H9 (cell line): Measurements from ENCODE around the gene FSD1. TPM values are rescaled to one million over a fixed set of nuclear protein-coding genes. Genes with fewer than 3 reads are reported as not detected.
"Not testable (repeated sequence)": the region's sequence is repeated elsewhere in the genome, so short reads cannot be mapped to it uniquely, and the experiment has no call there.

Experiments
- DNase-seq: peaks from one replicate; pipeline ENCODE4 v3.0.0-alpha.2; 2017
- H2AFZ ChIP-seq: one replicate; pipeline ENCODE4 v1.6.1; 2013; ENCODE audit warnings: mild to moderate bottlenecking, low read length, control low read depth, moderate library complexity
- H2AK5ac ChIP-seq: 2 replicates; pipeline ENCODE4 v1.6.1; 2013; ENCODE audit warnings: low read length, control low read depth, mixed read lengths; ENCODE audit not compliant: insufficient read length
- H2BK120ac ChIP-seq: one replicate; pipeline ENCODE4 v1.6.1; 2013; ENCODE audit warnings: low read depth, mild to moderate bottlenecking, low read length, control low read depth, inconsistent platforms; ENCODE audit not compliant: poor library complexity, severe bottlenecking
- H2BK12ac ChIP-seq: 2 replicates; pipeline ENCODE4 v1.6.1; 2013; ENCODE audit warnings: low read length, control low read depth, mixed read lengths, low read depth; ENCODE audit not compliant: insufficient read length
- H2BK15ac ChIP-seq: 2 replicates; pipeline ENCODE4 v1.6.1; 2013; ENCODE audit warnings: low read depth, low read length, control low read depth
- H2BK20ac ChIP-seq: one replicate; pipeline ENCODE4 v1.6.1; 2013; ENCODE audit warnings: low read depth, mild to moderate bottlenecking, low read length, control low read depth, inconsistent platforms; ENCODE audit not compliant: poor library complexity, severe bottlenecking
- H2BK5ac ChIP-seq: 2 replicates; pipeline ENCODE4 v1.6.1; 2013; ENCODE audit warnings: low read length, control low read depth, mixed read lengths; ENCODE audit not compliant: insufficient read length
- H3K14ac ChIP-seq: 2 replicates; pipeline ENCODE4 v1.6.1; 2013; ENCODE audit warnings: low read length, control low read depth; ENCODE audit not compliant: insufficient read depth
- H3K18ac ChIP-seq: 2 replicates; pipeline ENCODE4 v1.6.1; 2013; ENCODE audit warnings: low read depth, mild to moderate bottlenecking, mixed read lengths, low read length, control low read depth; ENCODE audit not compliant: insufficient read length
- H3K23ac ChIP-seq: 2 replicates; pipeline ENCODE4 v1.6.1; 2013; ENCODE audit warnings: low read length, control low read depth, mixed read lengths, low read depth; ENCODE audit not compliant: insufficient read length
- H3K23me2 ChIP-seq: 2 replicates; pipeline ENCODE4 v1.6.1; 2013; ENCODE audit warnings: low read depth, mild to moderate bottlenecking, mixed read lengths, low read length, control low read depth; ENCODE audit not compliant: insufficient read length, poor library complexity, severe bottlenecking
- H3K27ac ChIP-seq: 2 replicates; pipeline ENCODE4 v1.5.1; 2013; ENCODE audit warnings: low read length, control low read depth, mixed read lengths, low read depth; ENCODE audit not compliant: insufficient read length
- H3K27me3 ChIP-seq: 2 replicates; pipeline ENCODE4 v1.6.1; 2013; ENCODE audit warnings: low read length, control low read depth, inconsistent platforms; ENCODE audit not compliant: insufficient read depth
- H3K4ac ChIP-seq: 2 replicates; pipeline ENCODE4 v1.6.1; 2013; ENCODE audit warnings: low read depth, mild to moderate bottlenecking, control low read depth, inconsistent platforms, low read length, moderate library complexity
- H3K4me1 ChIP-seq: 2 replicates; pipeline ENCODE4 v1.6.1; 2013; ENCODE audit warnings: low read length, control low read depth, inconsistent platforms; ENCODE audit not compliant: insufficient read depth
- H3K4me2 ChIP-seq: 2 replicates; pipeline ENCODE4 v1.6.1; 2013; ENCODE audit warnings: low read length, control low read depth, mixed read lengths; ENCODE audit not compliant: insufficient read length, insufficient read depth
- H3K56ac ChIP-seq: 2 replicates; pipeline ENCODE4 v1.6.1; 2013; ENCODE audit warnings: low read depth, mild to moderate bottlenecking, mixed read lengths, low read length, control low read depth; ENCODE audit not compliant: insufficient read length
- H3K79me1 ChIP-seq: 2 replicates; pipeline ENCODE4 v1.6.1; 2013; ENCODE audit warnings: low read depth, mild to moderate bottlenecking, moderate library complexity, low read length, control low read depth, inconsistent platforms; ENCODE audit not compliant: insufficient read depth, poor library complexity, severe bottlenecking
- H3K79me2 ChIP-seq: 2 replicates; pipeline ENCODE4 v1.6.1; 2013; ENCODE audit warnings: low read length, control low read depth, inconsistent platforms; ENCODE audit not compliant: insufficient read depth
- H3K9ac ChIP-seq: 2 replicates; pipeline ENCODE4 v1.6.1; 2013; ENCODE audit warnings: low read length, control low read depth, mixed read lengths; ENCODE audit not compliant: insufficient read length; ENCODE audit errors: extremely low read depth
- H3K9me3 ChIP-seq: one replicate; pipeline ENCODE4 v1.6.1; 2013; ENCODE audit warnings: low read depth, low read length, inconsistent platforms; ENCODE audit not compliant: control insufficient read depth
- H3T11ph ChIP-seq: one replicate; pipeline ENCODE4 v1.6.1; 2013; ENCODE audit warnings: mild to moderate bottlenecking, low read length, control low read depth, inconsistent platforms
- H4K20me1 ChIP-seq: one replicate; pipeline ENCODE4 v1.6.1; 2013; ENCODE audit not compliant: control insufficient read depth, insufficient read length, insufficient read depth
- H4K5ac ChIP-seq: 2 replicates; pipeline ENCODE4 v1.6.1; 2013; ENCODE audit warnings: low read depth, mild to moderate bottlenecking, mixed read lengths, low read length, control low read depth; ENCODE audit not compliant: insufficient read length
- H4K8ac ChIP-seq: replicated peaks from 2 replicates; pipeline ENCODE4 v1.6.1; 2013; ENCODE audit warnings: low read length, control low read depth, mixed read lengths, low read depth; ENCODE audit not compliant: insufficient read length
- H4K91ac ChIP-seq: 2 replicates; pipeline ENCODE4 v1.6.1; 2013; ENCODE audit warnings: low read depth, mild to moderate bottlenecking, moderate library complexity, mixed read lengths, low read length, control low read depth; ENCODE audit not compliant: insufficient read length
- H3K27ac Mint-ChIP-seq, 3 experiments: 2 replicates in 2 of 3; 3 replicates in 1 of 3; pipeline ENCODE4 v1.8.0; 2020 to 2021; ENCODE audit warnings: mixed read lengths in 3 of 3, mild to moderate bottlenecking in 1 of 3, moderate library complexity in 1 of 3
- H3K27me3 Mint-ChIP-seq: 2 replicates; pipeline ENCODE4 v1.8.0; 2021; ENCODE audit warnings: low read depth, mild to moderate bottlenecking, moderate library complexity, mixed read lengths
- H3K36me3 Mint-ChIP-seq, 3 experiments: 2 replicates in 2 of 3; 3 replicates in 1 of 3; pipeline ENCODE4 v1.8.0; 2020 to 2021; ENCODE audit warnings: low read depth in 3 of 3, mixed read lengths in 3 of 3; ENCODE audit not compliant: insufficient read depth in 1 of 3
- H3K4me1 Mint-ChIP-seq, 2 experiments: 2 replicates each; pipeline ENCODE4 v1.8.0; 2020; ENCODE audit warnings: mixed read lengths in 2 of 2
- H3K4me3 Mint-ChIP-seq, 2 experiments: 2 replicates in 1 of 2; 3 replicates in 1 of 2; pipeline ENCODE4 v1.8.0; 2020 to 2021; ENCODE audit warnings: mild to moderate bottlenecking in 2 of 2, mixed read lengths in 2 of 2, moderate library complexity in 1 of 2
- H3K9me3 Mint-ChIP-seq, 2 experiments: 2 replicates in 1 of 2; 3 replicates in 1 of 2; pipeline ENCODE4 v1.8.0; 2020; ENCODE audit warnings: mild to moderate bottlenecking in 2 of 2, mixed read lengths in 2 of 2, moderate library complexity in 1 of 2
- CTCF ChIP-seq: fragments of 200-600 bp; sonication (generic); conservative IDR thresholded peaks from 3 replicates; pipeline ENCODE4 v1.8.0; 2021; ENCODE audit warnings: antibody characterized with exemption, mild to moderate bottlenecking
- WGBS: extraction: QIAGEN DNeasy Blood & Tissue Kit; methylation state at CpG from one replicate; pipeline ENCODE4 v1.1.7; 2013; ENCODE audit warnings: missing lambda C conversion rate, low lambda C conversion rate, mixed read lengths; ENCODE audit not compliant: insufficient read length; ENCODE audit errors: extremely low coverage; 5-methylcytosine and 5-hydroxymethylcytosine counted together
- total RNA-seq: library from RNA; stranded (reverse); gene quantifications from 2 replicates; pipeline ENCODE4 v1.2.1, GENCODE V29; 2021

FSD1 gene
- total RNA-seq, 1 experiment from 2014 or later, result 53.6 TPM

DNA sequence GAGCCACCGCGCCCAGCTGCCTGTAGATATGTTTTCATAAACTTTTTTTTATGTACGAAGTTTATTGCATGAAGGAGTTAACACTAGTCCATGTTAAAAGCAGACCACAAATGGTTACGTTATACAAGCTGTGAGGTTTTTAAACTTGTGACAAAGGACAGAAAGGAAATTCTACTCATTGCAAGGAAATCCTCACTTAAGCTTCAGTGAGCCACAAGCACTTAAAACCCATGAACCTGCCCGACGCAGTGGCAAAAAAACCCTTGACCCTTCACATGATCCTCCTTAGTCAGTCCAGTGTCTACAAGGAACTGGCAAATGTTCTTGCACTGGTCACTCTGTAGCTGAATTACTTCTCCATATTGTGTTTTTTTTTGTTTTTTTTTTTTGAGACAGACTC is 43.1 kb downstream of the FSD1 start:
- peaks cover 2% of the 10 kb centered on the region; the same call in 1 of the 2 replicates for H3K27me3 Mint-ChIP-seq
- H3K4me1 ChIP-seq, result no peaks in the 10 kb centered on the region
- no peak overlapping the region for H2BK5ac ChIP-seq
- H4K20me1 ChIP-seq, result no peaks in the 10 kb centered on the region
- no peak overlapping the region for H3K14ac ChIP-seq
- H3T11ph ChIP-seq, result no peak overlapping the region
- H3K56ac ChIP-seq, result no peak overlapping the region
- no peak overlapping the region for H3K27ac ChIP-seq
- no peak overlapping the region for H3K4me3 Mint-ChIP-seq
- H2BK15ac ChIP-seq, result no peak overlapping the region
- 0 out of 4 replicates have a peak, but pooled peaks cover 0 to 3% of the 10 kb centered on the region in 2 experiments for H3K4me1 Mint-ChIP-seq
- H3K9me3 Mint-ChIP-seq, result no peaks in the 10 kb centered on the region; a peak in 1 of 5 replicates
- H3K79me1 ChIP-seq, result no peaks in the 10 kb centered on the region
- H3K27ac Mint-ChIP-seq, result no peak overlapping the region; a peak in 1 of 7 replicates
- no peak overlapping the region for H3K4me2 ChIP-seq
- H4K5ac ChIP-seq, result no peak overlapping the region
- no peak overlapping the region for H2AK5ac ChIP-seq
- no peak overlapping the region for H2BK12ac ChIP-seq
- no peaks in the 10 kb centered on the region for H3K79me2 ChIP-seq
- no peak for TF ChIP-seq CTCF
- no peaks in the 10 kb centered on the region for H3K27me3 ChIP-seq
- H3K23me2 ChIP-seq, result peaks cover 4% of the 10 kb centered on the region
- no peak overlapping the region for H3K9ac ChIP-seq
- no peak overlapping the region for H2BK120ac ChIP-seq
- DNase-seq, result no peak
- H3K18ac ChIP-seq, result no peak overlapping the region
- no peak overlapping the region for H4K8ac ChIP-seq
- peaks cover 15 to 52% (median 50%) of the 10 kb centered on the region in 3 experiments for H3K36me3 Mint-ChIP-seq
- H3K4ac ChIP-seq, result no peak overlapping the region
- no CpG with 5 or more reads among the region's 6 CpGs for WGBS
- no peak overlapping the region for H3K23ac ChIP-seq
- H2BK20ac ChIP-seq, result no peak overlapping the region
- H2AFZ ChIP-seq, result no peak overlapping the region
- no peaks in the 10 kb centered on the region for H3K9me3 ChIP-seq
- H4K91ac ChIP-seq, result no peak overlapping the region

DNA sequence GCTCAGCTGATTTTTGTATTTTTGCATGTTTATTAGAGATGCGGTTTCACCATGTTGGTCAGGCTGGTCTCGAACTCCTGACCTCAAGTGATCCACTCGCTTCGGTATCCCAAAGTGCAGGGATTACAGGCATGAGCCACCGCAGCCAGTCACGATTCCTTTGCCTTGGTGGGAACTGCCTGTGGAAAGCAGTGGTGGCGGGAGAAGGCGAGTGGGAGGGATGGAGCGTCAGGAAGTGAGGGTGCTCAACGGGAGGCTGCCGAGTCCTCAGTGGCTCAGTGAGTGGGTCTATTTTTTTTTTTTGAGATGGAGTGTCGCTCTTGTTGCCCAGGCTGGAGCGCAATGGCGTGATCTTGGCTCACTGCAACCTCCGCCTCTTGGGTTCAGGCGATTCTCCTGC is 44.8 kb downstream of the FSD1 start:
- no CpG with 5 or more reads among the region's 16 CpGs for WGBS
- H3T11ph ChIP-seq, H3K79me2 ChIP-seq, H2BK20ac ChIP-seq, H2AFZ ChIP-seq, H3K79me1 ChIP-seq, H4K8ac ChIP-seq, H3K4me3 Mint-ChIP-seq, H3K4me2 ChIP-seq, H3K56ac ChIP-seq, H3K27me3 Mint-ChIP-seq, H2BK5ac ChIP-seq, H3K4me1 ChIP-seq, H3K4ac ChIP-seq, H2BK12ac ChIP-seq, H3K27me3 ChIP-seq, H2AK5ac ChIP-seq, H3K18ac ChIP-seq, H4K91ac ChIP-seq, H4K20me1 ChIP-seq, H2BK15ac ChIP-seq, H3K9me3 Mint-ChIP-seq, H3K23me2 ChIP-seq, H3K4me1 Mint-ChIP-seq, H3K27ac ChIP-seq, H3K9ac ChIP-seq, DNase-seq, H3K14ac ChIP-seq, H2BK120ac ChIP-seq, H4K5ac ChIP-seq, H3K9me3 ChIP-seq, H3K23ac ChIP-seq: not testable (repeated sequence)
- Mint-ChIP-seq H3K27ac (peak overlapping the region in 1 of 3 experiments; percentile 48; a peak in 1 of 7 replicates), H3K36me3 (peaks cover 17 to 60% (median 59%) of the 10 kb centered on the region in 3 experiments)
